ENCODE results near the gene TRAF7.
A peak's percentile ranks its signal among the peaks of the same experiment; 100 is the strongest.
"Not testable (repeated sequence)": the region's sequence is repeated elsewhere in the genome, so short reads cannot be mapped to it uniquely, and the experiment has no call there.

The TRAF7 gene

DNA sequence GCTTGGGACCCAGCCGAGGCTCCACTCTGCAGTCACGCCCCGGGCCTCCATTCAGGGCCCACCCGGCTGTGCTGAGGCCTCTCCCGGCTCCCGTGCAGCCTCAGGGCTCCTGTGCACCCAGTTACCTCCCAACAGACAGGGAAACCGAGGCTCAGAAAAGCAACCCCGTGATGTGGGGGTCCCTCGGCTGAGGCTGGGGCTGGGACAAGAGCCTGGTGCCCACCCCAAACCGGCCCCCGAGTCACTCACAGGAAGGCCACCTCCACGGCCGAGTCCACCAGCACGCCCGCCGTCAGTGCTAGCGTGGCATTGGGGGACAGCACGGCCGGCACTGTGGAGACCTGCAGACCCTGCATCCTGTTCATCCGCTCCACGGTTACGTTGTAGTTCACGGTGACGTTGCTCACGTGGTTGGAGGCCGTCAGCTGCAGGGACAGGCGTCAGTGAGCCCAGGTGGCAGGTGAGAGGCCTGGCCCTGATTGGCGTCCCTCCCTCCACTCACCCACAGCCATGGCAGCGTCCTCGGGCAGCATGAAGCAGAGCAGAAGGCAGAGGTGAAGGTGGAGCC lies 43.0 kb upstream of the TRAF7 start:
- in situ Hi-C loops (cut with HindIII; ENCODE audit: low pct_ligation_motif_present, low sequenced_read_pairs); H3K27ac ChIP-seq; DNase-seq; H3K4me3 ChIP-seq (ENCODE audit: low read depth, low read length); H3K27me3 ChIP-seq (replicated peaks): not testable (repeated sequence)
- peaks cover 46% of the 10 kb centered on the region for H3K36me3 ChIP-seq (replicated peaks)

DNA sequence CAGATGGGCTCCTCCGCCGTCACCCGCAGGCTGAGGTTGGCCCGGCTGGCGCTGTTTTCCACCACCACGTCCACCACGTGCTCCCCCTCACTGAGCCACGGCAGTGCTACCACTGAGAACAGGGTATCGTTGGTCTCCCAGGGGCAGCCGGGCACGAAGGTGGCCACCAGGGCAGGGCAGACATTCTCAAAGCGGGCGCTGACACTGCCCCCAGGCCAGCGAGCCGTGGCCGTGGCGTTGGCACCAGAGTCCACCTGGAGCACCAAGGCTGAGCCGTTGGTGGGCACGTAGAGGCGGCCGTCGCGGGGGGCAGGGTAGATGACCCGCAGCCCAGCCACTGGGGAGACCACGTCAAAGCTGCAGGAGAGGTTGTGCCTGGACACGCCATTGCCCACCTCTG lies 41.4 kb upstream of the TRAF7 start:
- H3K4me3 ChIP-seq (ENCODE audit: low read depth, low read length); DNase-seq; H3K27me3 ChIP-seq (replicated peaks); H3K27ac ChIP-seq; in situ Hi-C loops (cut with HindIII; ENCODE audit: low pct_ligation_motif_present, low sequenced_read_pairs): not testable (repeated sequence)
- peaks cover 32% of the 10 kb centered on the region for H3K36me3 ChIP-seq (replicated peaks)

- H3K36me3 ChIP-seq (replicated peaks), result peaks cover 27% of the 10 kb centered on the region
- not testable (repeated sequence) for H3K4me3 ChIP-seq (ENCODE audit: low read depth, low read length)
Observed at GRCh38 chr16:2114885-2115590, 40.5 kb upstream of the TRAF7 start.

DNA sequence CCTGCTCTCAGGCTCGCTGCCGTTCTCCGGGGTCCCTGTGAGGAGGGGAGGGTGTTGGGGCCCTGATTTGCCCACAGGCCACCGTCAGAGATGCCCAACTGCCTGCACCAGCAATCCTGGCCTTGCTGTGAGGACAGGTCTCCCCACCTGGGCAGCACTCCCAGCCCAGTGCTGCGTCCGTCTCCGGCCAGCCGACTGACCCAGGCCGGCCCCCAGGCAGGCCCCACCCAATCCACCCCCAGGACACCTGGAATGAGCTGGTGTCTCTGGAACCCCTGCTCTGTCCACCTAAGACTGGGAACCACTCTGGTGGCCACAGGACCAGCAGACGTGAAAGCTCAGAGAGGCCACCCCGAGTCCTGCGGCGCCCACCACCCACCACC lies 40.0 kb upstream of the TRAF7 start:
- in situ Hi-C loops (cut with HindIII; ENCODE audit: low pct_ligation_motif_present, low sequenced_read_pairs), result no loop called here
- TF ChIP-seq, protein P1, sequence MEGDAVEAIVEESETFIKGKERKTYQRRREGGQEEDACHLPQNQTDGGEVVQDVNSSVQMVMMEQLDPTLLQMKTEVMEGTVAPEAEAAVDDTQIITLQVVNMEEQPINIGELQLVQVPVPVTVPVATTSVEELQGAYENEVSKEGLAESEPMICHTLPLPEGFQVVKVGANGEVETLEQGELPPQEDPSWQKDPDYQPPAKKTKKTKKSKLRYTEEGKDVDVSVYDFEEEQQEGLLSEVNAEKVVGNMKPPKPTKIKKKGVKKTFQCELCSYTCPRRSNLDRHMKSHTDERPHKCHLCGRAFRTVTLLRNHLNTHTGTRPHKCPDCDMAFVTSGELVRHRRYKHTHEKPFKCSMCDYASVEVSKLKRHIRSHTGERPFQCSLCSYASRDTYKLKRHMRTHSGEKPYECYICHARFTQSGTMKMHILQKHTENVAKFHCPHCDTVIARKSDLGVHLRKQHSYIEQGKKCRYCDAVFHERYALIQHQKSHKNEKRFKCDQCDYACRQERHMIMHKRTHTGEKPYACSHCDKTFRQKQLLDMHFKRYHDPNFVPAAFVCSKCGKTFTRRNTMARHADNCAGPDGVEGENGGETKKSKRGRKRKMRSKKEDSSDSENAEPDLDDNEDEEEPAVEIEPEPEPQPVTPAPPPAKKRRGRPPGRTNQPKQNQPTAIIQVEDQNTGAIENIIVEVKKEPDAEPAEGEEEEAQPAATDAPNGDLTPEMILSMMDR (IDR thresholded peaks at IDR 0.05; ENCODE audit: low read depth, low read length, missing control alignments), result no peak
- H3K27ac ChIP-seq, result no peak overlapping the region
- H3K27me3 ChIP-seq (replicated peaks), result no peaks in the 10 kb centered on the region
- H3K36me3 ChIP-seq (replicated peaks), result peaks cover 23% of the 10 kb centered on the region
- H3K4me3 ChIP-seq (ENCODE audit: low read depth, low read length), result no peak overlapping the region
- DNase-seq, result no peak

More at GRCh38 chr16:2114885-2115590, 40.5 kb upstream of the TRAF7 start:
- H3K27me3 ChIP-seq (replicated peaks); in situ Hi-C loops (cut with HindIII; ENCODE audit: low pct_ligation_motif_present, low sequenced_read_pairs); H3K27ac ChIP-seq; DNase-seq: not testable (repeated sequence)

- in situ Hi-C loops (cut with HindIII; ENCODE audit: low pct_ligation_motif_present, low sequenced_read_pairs); H3K27me3 ChIP-seq (replicated peaks); H3K27ac ChIP-seq; H3K4me3 ChIP-seq (ENCODE audit: low read depth, low read length); DNase-seq: not testable (repeated sequence)
- H3K36me3 ChIP-seq (replicated peaks), result peaks cover 17% of the 10 kb centered on the region
Observed at GRCh38 chr16:2116428-2116827, 39.2 kb upstream of the TRAF7 start.

DNA sequence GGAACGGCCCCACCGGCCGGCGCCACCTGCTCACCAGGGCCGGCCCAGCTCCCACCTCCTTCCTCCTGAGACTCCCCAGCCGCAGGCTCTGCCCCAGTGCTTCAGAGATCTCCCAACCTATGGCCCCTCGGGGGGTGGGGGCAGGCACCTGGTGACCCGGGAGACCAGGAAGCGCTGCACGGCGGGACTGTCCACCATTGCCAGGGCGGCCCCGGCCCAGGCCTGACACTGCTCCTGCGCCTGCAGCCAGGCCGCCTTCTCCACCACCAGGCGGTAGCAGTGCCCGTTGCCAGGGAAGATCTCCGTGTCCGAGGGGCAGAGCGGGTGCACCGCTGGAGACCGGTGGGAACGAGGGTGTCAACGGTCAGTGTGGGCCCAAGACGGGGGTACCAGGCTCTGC lies 38.2 kb upstream of the TRAF7 start:
- H3K27ac ChIP-seq; in situ Hi-C loops (cut with HindIII; ENCODE audit: low pct_ligation_motif_present, low sequenced_read_pairs); H3K4me3 ChIP-seq (ENCODE audit: low read depth, low read length); H3K27me3 ChIP-seq (replicated peaks); DNase-seq: not testable (repeated sequence)
- H3K36me3 ChIP-seq (replicated peaks), result peaks cover 14% of the 10 kb centered on the region

- H3K27ac ChIP-seq; in situ Hi-C loops (cut with HindIII; ENCODE audit: low pct_ligation_motif_present, low sequenced_read_pairs); DNase-seq; H3K27me3 ChIP-seq (replicated peaks); H3K4me3 ChIP-seq (ENCODE audit: low read depth, low read length): not testable (repeated sequence)
- H3K36me3 ChIP-seq (replicated peaks), result peaks cover 11% of the 10 kb centered on the region
Observed at GRCh38 chr16:2117960-2118722, 37.4 kb upstream of the TRAF7 start.

DNA sequence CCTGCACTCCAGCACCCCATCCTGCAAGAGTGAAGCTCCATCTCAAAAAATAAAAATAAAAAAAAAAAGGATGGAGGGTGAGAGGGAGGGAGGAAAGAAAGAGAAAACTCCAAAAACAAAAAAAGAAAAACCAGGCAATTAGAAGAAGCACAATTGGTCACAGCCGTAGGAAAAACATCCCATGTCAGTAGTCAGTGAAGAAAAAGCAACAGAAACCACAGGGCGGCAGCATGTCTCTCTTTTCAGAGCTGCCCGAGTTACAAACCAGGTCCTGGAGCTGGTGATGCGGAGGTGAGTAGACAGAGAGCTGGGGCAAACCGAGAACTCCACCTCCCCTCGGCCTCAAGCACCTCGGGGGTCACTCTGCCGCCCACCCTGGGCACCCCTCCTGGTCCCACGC lies 34.3 kb upstream of the TRAF7 start:
- H3K36me3 ChIP-seq (replicated peaks); in situ Hi-C loops (cut with HindIII; ENCODE audit: low pct_ligation_motif_present, low sequenced_read_pairs); H3K27me3 ChIP-seq (replicated peaks); H3K4me3 ChIP-seq (ENCODE audit: low read depth, low read length); H3K27ac ChIP-seq: not testable (repeated sequence)
- TF ChIP-seq, protein P1 (IDR thresholded peaks at IDR 0.05; ENCODE audit: low read depth, low read length, missing control alignments), result peak; percentile 62
- peak; percentile 61 for DNase-seq
